Naive thymus-derived CD4-positive, alpha-beta T cell (primary cell): Measurements from ENCODE around the gene ARSA. TPM values are rescaled to one million over a fixed set of nuclear protein-coding genes. Genes with fewer than 3 reads are reported as not detected.
A peak's percentile ranks its signal among the peaks of the same experiment; 100 is the strongest.
"Not testable (repeated sequence)": the region's sequence is repeated elsewhere in the genome, so short reads cannot be mapped to it uniquely, and the experiment has no call there.

Experiments used
- ATAC-seq: fragments of 150-1000 bp; cut with Tn5 transposase; 2 replicates; pipeline ENCODE4 v1.10.0; 2021; ENCODE audit warnings: mild to moderate bottlenecking, moderate library complexity
- CTCF ChIA-PET: fragments of 350-600 bp; sonication (Branson Sonifier 250); formaldehyde crosslinking; loops from one replicate; lab custom pipeline; 2021; ENCODE audit warnings: antibody characterized with exemption; lab: Charles Lee
- POLR2A ChIA-PET: fragments of 350-600 bp; sonication (Branson Sonifier 250); formaldehyde crosslinking; loops from one replicate; lab custom pipeline; 2021; ENCODE audit warnings: antibody characterized with exemption, inconsistent platforms; lab: Charles Lee
- DNase-seq, 9 donors: peaks; one replicate each; pipeline versions ENCODE4 v3.0.0 to v3.0.0-alpha.2; 2020 to 2022; ENCODE audit warnings: mixed read lengths in 1 of 9
- H3K27ac ChIP-seq: one replicate; pipeline ENCODE4 v1.7.0; 2013; ENCODE audit warnings: mild to moderate bottlenecking, low read depth, low read length, moderate library complexity
- H3K27me3 ChIP-seq, 2 donors: one replicate each; pipeline ENCODE4 v1.7.0; 2013; ENCODE audit warnings: low read length in 2 of 2, mild to moderate bottlenecking in 2 of 2, moderate library complexity in 2 of 2; ENCODE audit not compliant: control insufficient read depth in 2 of 2, insufficient read depth in 2 of 2
- H3K36me3 ChIP-seq, 3 experiments: 1 replicate in 2 of 3; 2 replicates in 1 of 3; pipeline ENCODE4 v1.7.0; 2013; ENCODE audit warnings: low read length in 3 of 3, mild to moderate bottlenecking in 3 of 3, moderate library complexity in 1 of 3; ENCODE audit not compliant: insufficient read depth in 3 of 3, control insufficient read depth in 2 of 3
- H3K4me1 ChIP-seq, 2 donors: one replicate each; pipeline ENCODE4 v1.7.0; 2013; ENCODE audit warnings: low read length in 2 of 2, mild to moderate bottlenecking in 2 of 2, moderate library complexity in 1 of 2; ENCODE audit not compliant: control insufficient read depth in 2 of 2, insufficient read depth in 2 of 2
- H3K4me3 ChIP-seq: 2 replicates; pipeline ENCODE4 v1.7.0; 2013; ENCODE audit warnings: mild to moderate bottlenecking, low read length
- H3K9me3 ChIP-seq, 3 experiments: 1 replicate in 2 of 3; 2 replicates in 1 of 3; pipeline ENCODE4 v1.7.0; 2013; ENCODE audit warnings: low read length in 3 of 3; ENCODE audit not compliant: control insufficient read depth in 2 of 3
- H3K27ac Mint-ChIP-seq, 9 donors: one replicate each; pipeline ENCODE4 v1.8.0; 2020 to 2022; ENCODE audit warnings: mixed read lengths in 9 of 9, mild to moderate bottlenecking in 8 of 9, moderate library complexity in 5 of 9, inconsistent platforms in 2 of 9
- H3K27me3 Mint-ChIP-seq, 5 donors: one replicate each; pipeline ENCODE4 v1.8.0; 2021 to 2022; ENCODE audit warnings: mixed read lengths in 5 of 5, mild to moderate bottlenecking in 1 of 5
- H3K36me3 Mint-ChIP-seq, 5 donors: one replicate each; pipeline ENCODE4 v1.8.0; 2020 to 2022; ENCODE audit warnings: mixed read lengths in 5 of 5, mild to moderate bottlenecking in 3 of 5, inconsistent platforms in 1 of 5
- H3K4me1 Mint-ChIP-seq, 7 donors: one replicate each; pipeline ENCODE4 v1.8.0; 2020 to 2022; ENCODE audit warnings: mixed read lengths in 7 of 7, mild to moderate bottlenecking in 3 of 7, inconsistent platforms in 1 of 7
- H3K4me3 Mint-ChIP-seq, 10 donors: one replicate each; pipeline ENCODE4 v1.8.0; 2020 to 2022; ENCODE audit warnings: mild to moderate bottlenecking in 10 of 10, mixed read lengths in 10 of 10, moderate library complexity in 6 of 10, inconsistent platforms in 2 of 10
- H3K9me3 Mint-ChIP-seq, 11 donors: one replicate each; pipeline ENCODE4 v1.8.0; 2020 to 2022; ENCODE audit warnings: mixed read lengths in 11 of 11, mild to moderate bottlenecking in 4 of 11, inconsistent platforms in 1 of 11, moderate library complexity in 1 of 11
- intact Hi-C, 2 donors: fragments of 100-400 bp; cut with micrococcal nuclease; formaldehyde crosslinking; loops; one replicate each; pipeline ENCODE4 v1.15.1; 2023
- polyA plus RNA-seq, 2 donors: library from polyadenylated mRNA; unstranded; fragments of 300-500 nt; fragmentation: Illumina TruSeq; gene quantifications; one replicate each; pipeline ENCODE4 v1.2.3, GENCODE V29; 2021
- total RNA-seq, 6 experiments: library from RNA in 5 of 6; stranded (reverse) in 5 of 6; gene quantifications; 1 replicate in 5 of 6; 2 replicates in 1 of 6; pipeline ENCODE4 v1.2.3 and lab custom pipeline; 2021 to 2026

Gene ARSA
- total and polyA plus RNA-seq, 7 experiments from 2014 or later, result 7.1 to 96.3 (median 64.3) TPM

DNA sequence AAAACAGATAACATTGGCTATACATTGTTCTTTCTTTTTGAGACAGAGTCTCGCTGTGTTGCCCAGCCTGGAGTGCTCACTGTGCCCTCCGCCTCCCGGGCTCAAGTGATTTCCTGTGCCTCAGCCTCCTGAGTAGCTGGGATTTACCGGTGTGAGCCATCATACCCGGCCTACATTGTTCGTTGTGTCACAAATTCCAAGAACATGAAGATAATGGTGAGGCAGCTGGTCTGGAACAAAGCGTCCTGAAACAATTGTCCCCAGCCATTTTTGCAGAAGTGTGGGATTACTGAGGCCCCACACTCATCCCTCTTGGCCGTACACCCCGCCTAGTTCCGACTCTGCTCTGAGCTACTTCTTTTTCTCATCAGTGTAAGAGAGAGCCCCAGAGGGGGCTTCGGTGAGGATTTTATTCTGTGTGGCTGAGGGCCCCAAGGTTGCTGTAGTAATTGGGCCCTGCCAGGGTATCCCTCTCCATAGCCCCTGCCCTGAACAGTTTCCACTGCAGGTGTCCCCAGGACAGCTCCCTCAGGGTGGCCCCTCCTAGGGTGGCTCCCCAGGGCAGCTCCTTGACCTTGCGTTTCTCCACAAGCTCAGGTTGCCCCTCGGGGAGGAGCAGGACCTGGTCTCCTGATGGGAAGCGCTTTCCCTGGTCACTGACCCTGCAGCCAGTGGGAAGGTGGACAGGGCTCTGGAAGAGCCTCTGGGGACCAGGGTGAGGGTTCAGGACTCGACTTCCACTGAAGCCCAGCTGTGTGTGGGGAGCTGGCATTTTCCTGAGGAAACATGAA, 13.1 kb upstream of the ARSA start:
- H3K4me1 Mint-ChIP-seq, result peaks cover 0 to 4% (median 0%) of the 10 kb centered on the region in 7 donors
- ChIA-PET POLR2A (no interaction called here), CTCF (interaction anchor here (0.6 to 1.8 kb wide), 3 partner anchors 20 to 50 kb away, joined by 4 to 5 read pairs (median 4); no protein-coding TSS in a partner anchor)
- DNase-seq (no peak), ATAC-seq (no peak)
- intact Hi-C loops, result no loop called here
- no peaks in the 10 kb centered on the region for H3K36me3 Mint-ChIP-seq
- no peaks in the 10 kb centered on the region for H3K36me3 ChIP-seq
- H3K4me1 ChIP-seq, result no peaks in the 10 kb centered on the region
- H3K4me3 Mint-ChIP-seq, result no peak overlapping the region
- H3K4me3 ChIP-seq, result no peak overlapping the region
- peaks cover 0 to 18% (median 5%) of the 10 kb centered on the region in 5 donors for H3K27me3 Mint-ChIP-seq
- peaks cover 0 to 4% of the 10 kb centered on the region in 2 donors for H3K27me3 ChIP-seq
- H3K9me3 ChIP-seq, result no peaks in the 10 kb centered on the region
- no peak overlapping the region for H3K27ac Mint-ChIP-seq
- H3K9me3 Mint-ChIP-seq, result no peaks in the 10 kb centered on the region
- H3K27ac ChIP-seq, result no peak overlapping the region

DNA sequence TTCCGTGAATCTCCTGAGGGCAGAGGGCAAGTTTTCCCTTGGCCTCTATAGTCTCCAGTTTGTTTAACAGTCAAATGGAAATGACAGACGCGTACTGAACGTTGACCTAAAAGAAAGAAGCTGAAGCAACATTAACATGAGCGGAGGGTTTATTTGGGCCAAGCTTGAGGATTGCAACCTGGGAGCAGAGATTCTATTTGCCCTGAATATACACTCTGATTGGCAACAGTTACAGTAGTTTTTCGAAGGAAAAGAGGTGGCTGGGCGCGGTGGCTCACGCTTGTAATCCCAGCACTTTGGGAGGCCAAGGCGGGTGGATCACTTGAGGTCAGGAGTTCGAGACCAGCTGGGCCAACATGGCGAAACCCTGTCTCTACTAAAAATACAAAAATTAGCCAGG, 12.3 kb upstream of the ARSA start:
- H3K27me3 Mint-ChIP-seq, result peaks cover 0 to 13% (median 5%) of the 10 kb centered on the region in 5 donors
- POLR2A ChIA-PET, H3K36me3 ChIP-seq, H3K9me3 ChIP-seq, H3K4me1 ChIP-seq, H3K27me3 ChIP-seq, H3K36me3 Mint-ChIP-seq, H3K4me3 Mint-ChIP-seq, DNase-seq, intact Hi-C loops, H3K27ac ChIP-seq, H3K4me3 ChIP-seq, ATAC-seq, H3K9me3 Mint-ChIP-seq, H3K27ac Mint-ChIP-seq, H3K4me1 Mint-ChIP-seq: not testable (repeated sequence)
- CTCF ChIA-PET, result interaction anchor here (0.6 to 1.8 kb wide), 2 partner anchors 19 to 480 kb away, joined by 3 to 4 read pairs; no protein-coding TSS in a partner anchor

DNA sequence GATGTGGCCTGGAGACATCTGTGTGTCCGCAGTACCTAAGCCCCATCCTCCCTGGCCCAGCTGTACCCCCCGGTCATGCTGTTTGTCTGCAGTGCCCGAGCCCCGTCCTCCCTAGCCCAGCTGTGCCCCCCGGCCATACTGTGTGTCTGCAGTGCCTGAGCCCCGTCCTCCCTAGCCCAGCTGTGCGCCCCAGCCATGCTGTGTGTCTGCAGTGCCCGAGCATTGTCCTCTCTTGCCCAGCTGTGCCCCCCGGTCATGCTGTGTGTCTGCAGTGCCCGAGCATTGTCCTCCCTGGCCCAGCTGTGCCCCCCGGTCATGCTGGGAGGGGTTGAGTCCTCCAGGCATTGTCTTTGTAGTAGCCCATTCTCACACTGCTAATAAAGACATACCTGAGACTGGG, 7.6 kb upstream of the ARSA start:
- Mint-ChIP-seq H3K4me3 (no peak overlapping the region), H3K27me3 (peaks cover 0 to 13% (median 0%) of the 10 kb centered on the region in 5 donors), H3K36me3 (peaks cover 0 to 2% (median 0%) of the 10 kb centered on the region in 5 donors), H3K27ac (no peak overlapping the region), H3K4me1 (peaks cover 0 to 4% (median 0%) of the 10 kb centered on the region in 7 donors), H3K9me3 (peaks cover 0 to 2% (median 0%) of the 10 kb centered on the region in 11 donors)
- Histone ChIP-seq H3K9me3 (no peaks in the 10 kb centered on the region), H3K4me1 (no peaks in the 10 kb centered on the region), H3K27me3 (no peaks in the 10 kb centered on the region), H3K36me3 (no peaks in the 10 kb centered on the region), H3K27ac (no peak overlapping the region), H3K4me3 (no peak overlapping the region)
- DNase-seq (no peak), ATAC-seq (no peak)
- intact Hi-C loops, result no loop called here
- ChIA-PET POLR2A (no interaction called here), CTCF (no interaction called here)

DNA sequence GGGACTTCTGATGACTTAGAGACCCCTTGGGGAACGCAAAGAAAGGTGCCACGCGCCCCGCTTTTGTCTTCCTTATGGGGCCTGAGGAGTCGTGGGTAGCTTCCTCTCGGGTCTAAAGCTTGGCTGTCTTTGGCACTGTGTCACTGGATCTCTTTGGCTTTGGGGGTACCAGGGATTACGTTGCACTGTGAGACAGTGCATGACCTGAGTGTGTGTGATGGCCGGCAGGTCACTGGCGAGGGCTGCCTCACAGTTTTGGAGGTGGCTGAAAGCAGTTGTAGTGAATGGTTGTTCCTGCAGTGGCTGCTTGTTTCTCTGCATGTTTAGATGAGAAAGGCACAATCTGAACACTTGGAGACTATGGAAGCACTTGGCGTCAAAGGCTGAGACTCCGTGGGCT, 5.8 kb upstream of the ARSA start:
- Mint-ChIP-seq H3K27me3 (peaks cover 0 to 10% (median 0%) of the 10 kb centered on the region in 5 donors), H3K36me3 (peaks cover 0 to 2% (median 0%) of the 10 kb centered on the region in 5 donors), H3K4me3 (no peak overlapping the region), H3K4me1 (peaks cover 11 to 14% (median 13%) of the 10 kb centered on the region in 7 donors), H3K27ac (no peak overlapping the region), H3K9me3 (peaks cover 0 to 2% (median 0%) of the 10 kb centered on the region in 11 donors)
- ATAC-seq, result no peak
- Histone ChIP-seq H3K27me3 (no peaks in the 10 kb centered on the region), H3K4me1 (peaks cover 1 to 2% of the 10 kb centered on the region in 2 donors), H3K4me3 (no peak overlapping the region), H3K36me3 (no peaks in the 10 kb centered on the region), H3K9me3 (no peaks in the 10 kb centered on the region), H3K27ac (no peak overlapping the region)
- CTCF ChIA-PET, result no interaction called here
- POLR2A ChIA-PET, result no interaction called here
- DNase-seq, result no peak
- intact Hi-C loops, result no loop called here

DNA sequence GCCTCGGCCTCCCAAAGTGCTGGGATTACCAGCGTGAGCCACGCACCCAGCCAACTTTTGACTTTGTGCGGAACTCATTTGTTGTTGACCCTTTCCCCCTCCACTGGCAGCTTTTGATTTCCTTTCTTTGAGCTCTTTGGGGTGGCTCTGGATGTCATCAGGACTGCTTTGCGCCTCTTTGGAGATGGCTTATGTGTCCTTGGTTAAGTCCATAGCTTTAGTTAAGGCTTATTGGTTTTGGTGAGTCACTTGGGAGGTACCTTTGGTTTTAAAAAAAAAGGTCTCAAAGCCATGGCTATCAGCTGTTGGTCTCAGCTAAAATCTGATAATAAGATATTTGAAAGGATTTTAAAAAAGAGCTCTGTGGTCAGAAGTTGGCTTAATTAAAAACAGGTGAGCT, 5.1 kb upstream of the ARSA start:
- H3K4me1 ChIP-seq, result peaks cover 5 to 8% of the 10 kb centered on the region in 2 donors
- CTCF ChIA-PET, result interaction anchor here (1.0 kb wide), 1 partner anchor 13 kb away, joined by 4 read pairs; no protein-coding TSS in a partner anchor
- Mint-ChIP-seq H3K27ac (no peak overlapping the region), H3K4me3 (no peak overlapping the region), H3K36me3 (peaks cover 0 to 2% (median 0%) of the 10 kb centered on the region in 5 donors), H3K9me3 (peaks cover 0 to 2% (median 0%) of the 10 kb centered on the region in 11 donors), H3K27me3 (peaks cover 0 to 10% (median 0%) of the 10 kb centered on the region in 5 donors), H3K4me1 (peaks cover 15 to 20% (median 19%) of the 10 kb centered on the region in 7 donors)
- no peak overlapping the region for H3K4me3 ChIP-seq
- H3K9me3 ChIP-seq, result no peaks in the 10 kb centered on the region
- intact Hi-C loops, result no loop called here
- H3K36me3 ChIP-seq, result no peaks in the 10 kb centered on the region
- POLR2A ChIA-PET, result no interaction called here
- no peaks in the 10 kb centered on the region for H3K27me3 ChIP-seq
- no peak overlapping the region for H3K27ac ChIP-seq
- no peak for ATAC-seq
- DNase-seq, result no peak

DNA sequence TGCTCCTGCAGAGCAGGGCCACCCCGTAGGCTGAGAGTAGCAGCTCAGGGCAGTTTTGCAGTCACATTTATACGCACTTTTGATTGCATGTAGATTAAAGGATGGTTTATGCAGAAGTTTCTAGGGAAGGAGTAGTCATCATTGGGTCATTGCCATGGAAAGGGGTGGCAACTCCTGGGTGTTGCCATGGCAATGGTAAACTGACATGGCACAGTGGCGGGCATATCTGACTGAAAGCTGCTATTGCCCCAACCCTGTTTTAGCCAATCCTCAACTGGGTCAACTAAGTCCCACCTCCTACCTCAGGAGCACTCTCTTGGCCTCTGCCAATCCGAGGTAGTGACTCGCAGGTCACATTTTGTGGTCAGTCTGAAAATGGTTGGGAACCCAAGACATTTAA, 2.4 kb upstream of the ARSA start:
- H3K4me3 Mint-ChIP-seq, result peak overlapping the region in 3 of 10 donors; percentile 45 to 64 (median 62)
- H3K9me3 Mint-ChIP-seq, result no peaks in the 10 kb centered on the region
- peaks cover 0 to 3% (median 0%) of the 10 kb centered on the region in 5 donors for H3K36me3 Mint-ChIP-seq
- H3K27ac ChIP-seq, result no peak overlapping the region
- H3K27me3 Mint-ChIP-seq, result peaks cover 0 to 5% (median 0%) of the 10 kb centered on the region in 5 donors
- peaks cover 19 to 25% (median 23%) of the 10 kb centered on the region in 7 donors for H3K4me1 Mint-ChIP-seq
- ChIA-PET CTCF (no interaction called here), POLR2A (interaction anchor here (2.4 kb wide), 1 partner anchor 9 kb away, joined by 8 read pairs; no protein-coding TSS in a partner anchor)
- DNase-seq (no peak), ATAC-seq (no peak)
- H3K27ac Mint-ChIP-seq, result peak overlapping the region in 2 of 9 donors; percentile 26 to 90
- peaks cover 10 to 15% of the 10 kb centered on the region in 2 donors for H3K4me1 ChIP-seq
- H3K4me3 ChIP-seq, result no peak overlapping the region
- peaks cover 0 to 11% (median 0%) of the 10 kb centered on the region in 3 experiments for H3K36me3 ChIP-seq
- H3K9me3 ChIP-seq, result no peaks in the 10 kb centered on the region
- no peaks in the 10 kb centered on the region for H3K27me3 ChIP-seq
- intact Hi-C loops, result no loop called here
